Thyroid gland (tissue), 4 donors: ENCODE results near the gene GBP1.

Experiments
- POLR2A ChIP-seq, 2 donors: fragments of 450-650 bp; IDR thresholded peaks; one replicate each; pipeline ENCODE4 v1.6.1; 2017; ENCODE audit warnings: antibody characterized with exemption in 2 of 2, mild to moderate bottlenecking in 2 of 2, moderate library complexity in 1 of 2
- TF ChIP-seq, protein P1 (sequence below), 6 experiments: fragments of 200-600 bp in 3 of 6; fragments of 450-650 bp in 3 of 6; sonication (generic) in 3 of 6; IDR thresholded peaks; one replicate each; pipeline ENCODE4 v1.5.1; 2016 to 2019; ENCODE audit warnings: antibody characterized with exemption in 6 of 6, mild to moderate bottlenecking in 2 of 6, inconsistent platforms in 1 of 6, moderate library complexity in 1 of 6

DNA sequence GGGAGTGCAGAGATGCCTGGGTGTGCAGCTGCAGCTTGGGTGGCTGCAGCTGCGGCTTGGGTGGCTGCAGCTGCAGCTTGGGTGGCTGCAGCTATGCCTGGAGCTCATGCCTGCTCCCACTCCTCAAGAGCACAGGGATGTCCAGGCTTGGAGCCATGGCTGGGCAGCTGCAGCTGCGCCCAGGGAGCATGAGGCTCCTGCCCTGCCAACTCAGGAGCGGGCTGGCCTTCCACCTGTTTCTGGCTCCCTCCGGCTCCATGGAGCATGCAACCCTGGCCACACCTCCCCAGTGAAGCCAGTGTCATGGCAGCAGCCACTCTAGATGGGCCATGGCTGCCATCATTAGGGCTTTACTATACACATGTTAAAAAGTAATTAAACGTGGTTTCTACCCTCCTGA is 21.1 kb downstream of the GBP1 start:
- TF ChIP-seq, protein P1, sequence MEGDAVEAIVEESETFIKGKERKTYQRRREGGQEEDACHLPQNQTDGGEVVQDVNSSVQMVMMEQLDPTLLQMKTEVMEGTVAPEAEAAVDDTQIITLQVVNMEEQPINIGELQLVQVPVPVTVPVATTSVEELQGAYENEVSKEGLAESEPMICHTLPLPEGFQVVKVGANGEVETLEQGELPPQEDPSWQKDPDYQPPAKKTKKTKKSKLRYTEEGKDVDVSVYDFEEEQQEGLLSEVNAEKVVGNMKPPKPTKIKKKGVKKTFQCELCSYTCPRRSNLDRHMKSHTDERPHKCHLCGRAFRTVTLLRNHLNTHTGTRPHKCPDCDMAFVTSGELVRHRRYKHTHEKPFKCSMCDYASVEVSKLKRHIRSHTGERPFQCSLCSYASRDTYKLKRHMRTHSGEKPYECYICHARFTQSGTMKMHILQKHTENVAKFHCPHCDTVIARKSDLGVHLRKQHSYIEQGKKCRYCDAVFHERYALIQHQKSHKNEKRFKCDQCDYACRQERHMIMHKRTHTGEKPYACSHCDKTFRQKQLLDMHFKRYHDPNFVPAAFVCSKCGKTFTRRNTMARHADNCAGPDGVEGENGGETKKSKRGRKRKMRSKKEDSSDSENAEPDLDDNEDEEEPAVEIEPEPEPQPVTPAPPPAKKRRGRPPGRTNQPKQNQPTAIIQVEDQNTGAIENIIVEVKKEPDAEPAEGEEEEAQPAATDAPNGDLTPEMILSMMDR (IDR thresholded peaks at IDR 0.05) = no peak
- no peak for TF ChIP-seq POLR2A (IDR thresholded peaks at IDR 0.05)
